Stimulated activated CD8-positive, alpha-beta memory T cell treated with anti-CD3 and anti-CD28 coated beads, Interleukin-4, amount 100 ng/mL, for 24 hours (primary cell): ENCODE results near the gene EFCAB8.

Source experiments
- DNase-seq: peaks from one replicate; pipeline ENCODE4 v3.0.0-alpha.2; 2020; ENCODE audit warnings: low read depth

Gene EFCAB8

GRCh38 chr20:32986331-32986966 lies 127.7 kb downstream of the EFCAB8 start:
- no peak for DNase-seq

GRCh38 chr20:32987044-32987825 lies 128.5 kb downstream of the EFCAB8 start:
- DNase-seq, result no peak

GRCh38 chr20:32988008-32988407 lies 129.3 kb downstream of the EFCAB8 start:
- DNase-seq, result no peak

GRCh38 chr20:32989507-32990283 lies 131.0 kb downstream of the EFCAB8 start:
- no peak for DNase-seq

GRCh38 chr20:32990426-32990825 lies 131.7 kb downstream of the EFCAB8 start:
- no peak for DNase-seq

GRCh38 chr20:32991383-32991782 lies 132.7 kb downstream of the EFCAB8 start:
- DNase-seq, result no peak

- no peak for DNase-seq
These were observed 133.3 kb downstream of the EFCAB8 start for GRCh38 chr20:32991792-32992641.

GRCh38 chr20:32993496-32994050 lies 134.8 kb downstream of the EFCAB8 start:
- no peak for DNase-seq

GRCh38 chr20:32995802-32996201 lies 137.1 kb downstream of the EFCAB8 start:
- no peak for DNase-seq

GRCh38 chr20:32997431-32997830 lies 138.7 kb downstream of the EFCAB8 start:
- no peak for DNase-seq

- DNase-seq, result no peak
These were observed 141.0 kb downstream of the EFCAB8 start for GRCh38 chr20:32999603-33000250.

GRCh38 chr20:33000802-33001466 lies 142.2 kb downstream of the EFCAB8 start:
- no peak for DNase-seq

- DNase-seq, result no peak
These were observed 143.5 kb downstream of the EFCAB8 start for GRCh38 chr20:33002087-33002808.

- no peak for DNase-seq
These were observed 145.5 kb downstream of the EFCAB8 start, which contains the start of gene SUN5 for GRCh38 chr20:33004141-33004751. TSS of gene SUN5 (minus strand) at chr20:33004433. CDS start at chr20:33004340, 93 bp downstream.

- DNase-seq, result no peak
These were observed 146.4 kb downstream of the EFCAB8 start for GRCh38 chr20:33005132-33005566.

- DNase-seq, result no peak
These were observed 147.4 kb downstream of the EFCAB8 start for GRCh38 chr20:33005908-33006775.

GRCh38 chr20:33006776-33007375 lies 148.2 kb downstream of the EFCAB8 start:
- DNase-seq, result no peak
